DOHH2 (cell line): ENCODE data around the gene GRIA2.

Experiments
- H3F3A ChIP-seq: fragments of 200-600 bp; sonication (generic), shearing (Covaris generic); 2 replicates; pipeline ENCODE4 v1.6.0; 2016; ENCODE audit warnings: antibody characterized with exemption, mild to moderate bottlenecking; ENCODE audit not compliant: control insufficient read depth, insufficient read depth
- H3K27ac ChIP-seq: fragments of 200-600 bp; sonication (generic); 2 replicates; pipeline ENCODE4 v1.5.1; 2014; ENCODE audit warnings: low read depth, mild to moderate bottlenecking, low read length, moderate library complexity
- H3K27me3 ChIP-seq: fragments of 200-600 bp; sonication (generic); 2 replicates; pipeline ENCODE4 v1.6.1; 2014; ENCODE audit warnings: mild to moderate bottlenecking, low read length, mixed read lengths; ENCODE audit not compliant: control insufficient read depth
- H3K36me3 ChIP-seq: fragments of 200-600 bp; sonication (generic); 2 replicates; pipeline ENCODE4 v1.6.1; 2014; ENCODE audit warnings: mild to moderate bottlenecking, low read length, moderate library complexity, mixed read lengths; ENCODE audit not compliant: control insufficient read depth
- H3K4me1 ChIP-seq: fragments of 200-600 bp; sonication (generic); 2 replicates; pipeline ENCODE4 v1.6.1; 2014; ENCODE audit warnings: mild to moderate bottlenecking, low read length, mixed read lengths; ENCODE audit not compliant: control insufficient read depth
- H3K4me2 ChIP-seq: fragments of 200-600 bp; sonication (generic); 2 replicates; pipeline ENCODE4 v1.6.0; 2014; ENCODE audit warnings: mild to moderate bottlenecking, low read length, moderate library complexity
- H3K4me3 ChIP-seq: fragments of 200-600 bp; sonication (generic); 2 replicates; pipeline ENCODE4 v1.5.1; 2014; ENCODE audit warnings: mild to moderate bottlenecking, low read length, mixed read lengths
- H3K79me2 ChIP-seq: fragments of 200-600 bp; sonication (generic); 2 replicates; pipeline ENCODE4 v1.6.1; 2014; ENCODE audit warnings: mild to moderate bottlenecking, low read length, mixed read lengths; ENCODE audit not compliant: control insufficient read depth
- H3K9me2 ChIP-seq: fragments of 200-600 bp; sonication (generic); replicated peaks from 2 replicates; pipeline ENCODE4 v1.6.1; 2014; ENCODE audit warnings: mild to moderate bottlenecking, low read length, mixed read lengths; ENCODE audit not compliant: control insufficient read depth
- H3K9me3 ChIP-seq: fragments of 200-600 bp; sonication (generic); 2 replicates; pipeline ENCODE4 v1.6.1; 2014; ENCODE audit warnings: antibody characterized with exemption, low read length, mixed read lengths; ENCODE audit not compliant: control insufficient read depth, insufficient read depth
- H4K20me1 ChIP-seq: fragments of 200-600 bp; sonication (generic); 2 replicates; pipeline ENCODE4 v1.6.0; 2014; ENCODE audit warnings: low read depth, mild to moderate bottlenecking, antibody characterized with exemption, low read length, moderate library complexity; ENCODE audit not compliant: control insufficient read depth, insufficient read depth
- EZH2phosphoT487 ChIP-seq: fragments of 200-600 bp; sonication (generic); IDR thresholded peaks from 2 replicates; pipeline ENCODE4 v1.6.1; 2017; ENCODE audit warnings: borderline replicate concordance, mild to moderate bottlenecking, antibody characterized with exemption, low read length, moderate library complexity, mixed read lengths
- TF ChIP-seq, protein P1 (sequence below): fragments of 200-600 bp; sonication (generic); IDR thresholded peaks from one replicate; pipeline ENCODE4 v1.5.1; 2014; ENCODE audit warnings: antibody characterized with exemption, mild to moderate bottlenecking, low read depth, low read length; ENCODE audit not compliant: poor library complexity, severe bottlenecking

GRIA2 gene

DNA sequence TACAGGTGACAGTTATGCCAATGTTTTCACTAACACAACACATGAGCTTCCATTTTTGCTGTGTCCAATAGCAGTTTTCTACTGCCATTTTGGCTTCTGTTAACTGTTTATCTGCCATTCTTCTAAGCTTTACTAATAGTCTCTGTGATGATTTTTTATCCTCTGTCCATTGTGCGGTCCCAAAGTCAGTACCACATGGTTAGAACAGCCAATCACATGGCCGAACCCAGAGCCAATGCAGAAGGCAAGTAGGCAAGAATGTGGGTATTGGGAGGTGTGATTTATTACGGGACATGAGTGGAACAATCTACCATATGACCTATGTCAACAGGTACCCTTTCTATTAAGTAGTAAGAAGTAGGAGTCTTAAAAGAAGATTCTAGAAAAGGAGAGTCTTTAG lies 61.5 kb downstream of the GRIA2 start:
- no peaks in the 10 kb centered on the region for H3K79me2 ChIP-seq

DNA sequence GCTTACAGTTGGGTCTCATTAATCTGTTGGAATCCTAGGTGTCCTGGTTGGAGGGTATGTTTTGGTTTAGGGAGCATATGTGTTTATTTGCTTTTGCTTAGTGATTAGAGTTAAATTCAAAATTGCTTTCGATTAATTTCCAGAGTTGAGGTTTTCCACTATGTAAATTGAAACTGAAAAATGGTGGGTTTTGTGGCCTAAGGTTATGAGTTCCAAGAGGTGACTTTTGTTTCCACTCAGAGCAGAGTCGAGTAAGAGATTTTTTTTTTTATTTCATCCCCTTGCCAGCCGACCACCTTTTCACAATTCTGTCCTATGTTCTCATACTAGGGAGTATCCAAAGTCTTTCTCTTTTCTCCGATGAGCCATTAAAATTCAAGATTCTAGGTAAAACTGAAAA lies 66.9 kb downstream of the GRIA2 start:
- Histone ChIP-seq H4K20me1 (no peaks in the 10 kb centered on the region), H3K9me2 (no peaks in the 10 kb centered on the region), H3K4me3 (no peak overlapping the region), H3K4me2 (no peak overlapping the region), H3K27me3 (no peaks in the 10 kb centered on the region), H3K9me3 (no peaks in the 10 kb centered on the region), H3K79me2 (no peaks in the 10 kb centered on the region), H3K36me3 (no peaks in the 10 kb centered on the region), H3F3A (no peaks in the 10 kb centered on the region), H3K27ac (no peak overlapping the region), H3K4me1 (no peaks in the 10 kb centered on the region)
- TF ChIP-seq, protein P1, sequence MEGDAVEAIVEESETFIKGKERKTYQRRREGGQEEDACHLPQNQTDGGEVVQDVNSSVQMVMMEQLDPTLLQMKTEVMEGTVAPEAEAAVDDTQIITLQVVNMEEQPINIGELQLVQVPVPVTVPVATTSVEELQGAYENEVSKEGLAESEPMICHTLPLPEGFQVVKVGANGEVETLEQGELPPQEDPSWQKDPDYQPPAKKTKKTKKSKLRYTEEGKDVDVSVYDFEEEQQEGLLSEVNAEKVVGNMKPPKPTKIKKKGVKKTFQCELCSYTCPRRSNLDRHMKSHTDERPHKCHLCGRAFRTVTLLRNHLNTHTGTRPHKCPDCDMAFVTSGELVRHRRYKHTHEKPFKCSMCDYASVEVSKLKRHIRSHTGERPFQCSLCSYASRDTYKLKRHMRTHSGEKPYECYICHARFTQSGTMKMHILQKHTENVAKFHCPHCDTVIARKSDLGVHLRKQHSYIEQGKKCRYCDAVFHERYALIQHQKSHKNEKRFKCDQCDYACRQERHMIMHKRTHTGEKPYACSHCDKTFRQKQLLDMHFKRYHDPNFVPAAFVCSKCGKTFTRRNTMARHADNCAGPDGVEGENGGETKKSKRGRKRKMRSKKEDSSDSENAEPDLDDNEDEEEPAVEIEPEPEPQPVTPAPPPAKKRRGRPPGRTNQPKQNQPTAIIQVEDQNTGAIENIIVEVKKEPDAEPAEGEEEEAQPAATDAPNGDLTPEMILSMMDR: no peak
- TF ChIP-seq EZH2phosphoT487: no peak

More for the DNA sequence above, 61.5 kb downstream of the GRIA2 start:
- H3K4me1 ChIP-seq: no peaks in the 10 kb centered on the region
- no peaks in the 10 kb centered on the region for H3K9me2 ChIP-seq
- no peak overlapping the region for H3K27ac ChIP-seq
- no peaks in the 10 kb centered on the region for H3K36me3 ChIP-seq
- H3F3A ChIP-seq: no peaks in the 10 kb centered on the region
- no peaks in the 10 kb centered on the region for H4K20me1 ChIP-seq
- H3K4me3 ChIP-seq: no peak overlapping the region
- TF ChIP-seq, protein P1: no peak
- TF ChIP-seq EZH2phosphoT487: no peak
- no peak overlapping the region for H3K4me2 ChIP-seq
- H3K9me3 ChIP-seq: no peaks in the 10 kb centered on the region
- H3K27me3 ChIP-seq: no peaks in the 10 kb centered on the region

DNA sequence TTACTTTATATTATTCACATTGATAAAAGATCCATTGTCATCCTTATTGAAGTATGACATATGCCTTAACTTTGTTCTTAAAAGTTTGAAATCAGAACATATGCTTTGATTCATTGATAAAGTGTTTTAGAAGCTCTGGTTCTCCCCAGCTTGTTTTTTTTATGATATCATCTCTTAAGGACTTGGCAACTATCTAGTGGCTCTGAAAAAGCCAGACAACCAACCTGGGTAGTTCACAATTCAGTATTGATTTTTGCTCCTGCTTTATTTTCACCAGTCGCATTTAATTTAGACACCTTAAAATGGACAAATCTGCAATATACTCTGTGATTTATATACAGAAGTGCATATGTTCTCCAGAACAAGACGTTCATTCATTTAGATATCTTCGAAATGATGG lies 70.1 kb downstream of the GRIA2 start:
- TF ChIP-seq, protein P1: no peak
- no peak for TF ChIP-seq EZH2phosphoT487
- no peaks in the 10 kb centered on the region for H3K4me1 ChIP-seq

DNA sequence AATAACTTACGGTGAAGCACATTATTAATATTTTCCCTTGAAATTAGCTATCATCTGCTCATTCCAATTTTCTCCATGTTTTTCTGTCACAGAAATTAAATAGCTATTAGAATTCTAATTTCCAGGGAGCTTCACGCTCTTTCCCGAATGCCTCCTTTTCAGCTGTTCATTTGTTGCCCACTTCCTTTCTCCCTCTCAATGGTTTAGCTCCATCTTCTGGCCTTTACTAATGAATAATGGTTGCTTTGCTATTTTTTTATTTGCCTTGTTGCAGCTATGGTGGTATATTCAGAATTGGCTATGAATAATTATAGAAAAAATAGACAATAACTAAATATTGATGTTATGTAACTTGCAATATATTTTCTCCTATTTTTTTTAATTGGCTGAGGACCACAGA lies 70.5 kb downstream of the GRIA2 start:
- Histone ChIP-seq H3K27ac (no peak overlapping the region), H3K4me3 (no peak overlapping the region), H3K27me3 (no peaks in the 10 kb centered on the region), H3K4me2 (no peak overlapping the region), H3K9me2 (no peaks in the 10 kb centered on the region), H3K79me2 (no peaks in the 10 kb centered on the region), H3K36me3 (no peaks in the 10 kb centered on the region), H3K9me3 (no peaks in the 10 kb centered on the region), H4K20me1 (no peaks in the 10 kb centered on the region), H3K4me1 (no peaks in the 10 kb centered on the region), H3F3A (no peaks in the 10 kb centered on the region)
- no peak for TF ChIP-seq EZH2phosphoT487
- TF ChIP-seq, protein P1: no peak

More for the DNA sequence above, 70.1 kb downstream of the GRIA2 start:
- Histone ChIP-seq H3K27ac (no peak overlapping the region), H3K4me3 (no peak overlapping the region), H3K36me3 (no peaks in the 10 kb centered on the region), H3K4me2 (no peak overlapping the region), H3K9me3 (no peaks in the 10 kb centered on the region), H3K79me2 (no peaks in the 10 kb centered on the region), H3K27me3 (no peaks in the 10 kb centered on the region), H4K20me1 (no peaks in the 10 kb centered on the region), H3K9me2 (no peaks in the 10 kb centered on the region), H3F3A (no peaks in the 10 kb centered on the region)
